HUES64 (cell line): ENCODE results near the gene LRFN4.

Experiments
- H3K27ac ChIP-seq: 2 replicates; pipeline ENCODE4 v1.7.0; 2013; ENCODE audit warnings: low read depth, low read length, inconsistent platforms
- H3K27me3 ChIP-seq: 2 replicates; pipeline ENCODE4 v1.6.1; 2013; ENCODE audit warnings: mild to moderate bottlenecking, low read length; ENCODE audit not compliant: insufficient read depth
- H3K36me3 ChIP-seq: 2 replicates; pipeline ENCODE4 v1.6.1; 2013; ENCODE audit warnings: mild to moderate bottlenecking, low read length; ENCODE audit not compliant: insufficient read depth
- H3K4me1 ChIP-seq: 2 replicates; pipeline ENCODE4 v1.6.1; 2013; ENCODE audit warnings: mild to moderate bottlenecking, low read length, moderate library complexity; ENCODE audit not compliant: insufficient read depth
- H3K4me3 ChIP-seq: 2 replicates; pipeline ENCODE4 v1.5.1; 2013; ENCODE audit warnings: mild to moderate bottlenecking, low read length, moderate library complexity
- H3K9ac ChIP-seq: 2 replicates; pipeline ENCODE4 v1.6.1; 2013; ENCODE audit warnings: mild to moderate bottlenecking, low read depth, low read length
- H3K9me3 ChIP-seq: 2 replicates; pipeline ENCODE4 v1.6.1; 2013; ENCODE audit warnings: low read depth, low read length; ENCODE audit not compliant: insufficient read depth
- WGBS: fragments of 150-250, 120-280 bp; methylation state at CpG from one replicate; pipeline ENCODE4 v1.1.7; 2013; ENCODE audit warnings: missing lambda C conversion rate; 5-methylcytosine and 5-hydroxymethylcytosine counted together

The LRFN4 gene

DNA sequence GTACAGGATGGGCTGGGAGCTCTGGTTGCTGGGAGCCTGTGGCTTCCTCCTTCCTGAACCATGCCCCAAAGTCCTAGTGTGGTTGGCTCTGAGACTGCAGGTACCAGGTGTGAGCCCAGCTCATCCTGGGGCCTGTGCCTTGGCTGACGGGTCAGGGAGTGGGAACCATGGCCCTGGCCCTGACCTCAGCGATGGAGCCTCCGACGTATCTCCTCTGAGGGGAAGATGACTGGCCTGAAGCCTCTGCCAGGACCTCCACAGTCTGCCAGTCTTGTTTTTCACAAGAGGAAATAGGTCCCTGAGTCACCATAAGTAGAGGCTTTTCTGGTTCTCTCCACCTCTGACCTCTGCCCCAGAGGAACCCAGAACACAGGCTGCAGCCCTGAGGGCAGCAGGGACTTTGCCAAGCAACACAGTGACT, 10.2 kb upstream of the LRFN4 start:
- WGBS: 97% methylated on average over 4 of the region's 4 CpGs
- H3K9me3 ChIP-seq: no peaks in the 10 kb centered on the region
- no peak overlapping the region for H3K9ac ChIP-seq
- H3K36me3 ChIP-seq: peaks cover 40% of the 10 kb centered on the region
- H3K4me1 ChIP-seq: peaks cover 4% of the 10 kb centered on the region; the same call in 1 of the 2 replicates
- no peak overlapping the region for H3K4me3 ChIP-seq
- H3K27ac ChIP-seq: no peak overlapping the region
- no peaks in the 10 kb centered on the region for H3K27me3 ChIP-seq

DNA sequence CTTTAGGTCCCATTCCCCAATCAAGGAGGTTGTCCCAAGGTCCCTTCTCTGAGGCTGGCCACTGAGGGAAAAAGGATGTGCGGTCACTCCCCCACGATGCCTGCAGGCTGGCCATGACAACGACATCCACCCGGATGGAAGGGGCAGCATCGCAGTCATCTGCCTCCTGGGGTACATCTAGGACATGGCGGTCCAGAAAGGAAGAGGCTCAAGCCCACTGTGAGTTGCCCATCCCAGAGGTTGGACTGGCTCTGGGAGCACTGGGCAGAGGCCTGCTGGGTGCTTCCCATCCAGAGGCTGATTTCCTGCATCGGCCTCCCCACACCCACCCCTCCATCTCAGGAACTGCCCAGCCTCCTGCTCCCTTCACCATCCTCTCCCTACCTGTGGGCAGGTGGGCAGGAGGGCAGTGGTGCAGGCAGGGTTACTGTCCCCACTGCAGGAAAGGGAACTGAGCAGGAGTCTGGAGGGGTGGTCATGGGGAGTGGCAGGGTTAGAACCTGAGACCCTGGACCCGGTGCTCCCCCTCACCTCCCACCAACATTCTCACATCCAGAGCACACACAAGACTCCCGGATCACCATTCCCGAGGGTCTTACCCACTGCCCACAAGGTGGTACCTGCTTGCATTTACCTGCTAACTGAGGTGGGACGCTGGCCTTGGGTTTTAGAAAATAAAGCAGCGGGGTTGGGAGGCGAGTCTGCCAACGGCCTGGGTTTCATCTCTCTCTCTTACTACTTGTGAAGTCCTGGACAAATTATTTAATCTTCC, 9.2 kb upstream of the LRFN4 start:
- no peak overlapping the region for H3K4me3 ChIP-seq
- H3K9ac ChIP-seq: no peak overlapping the region
- 87% methylated on average over 13 of the region's 14 CpGs for WGBS
- peaks cover 40% of the 10 kb centered on the region for H3K36me3 ChIP-seq
- H3K27ac ChIP-seq: no peak overlapping the region
- H3K27me3 ChIP-seq: no peaks in the 10 kb centered on the region
- peaks cover 4% of the 10 kb centered on the region; the same call in 1 of the 2 replicates for H3K4me1 ChIP-seq
- H3K9me3 ChIP-seq: no peaks in the 10 kb centered on the region

DNA sequence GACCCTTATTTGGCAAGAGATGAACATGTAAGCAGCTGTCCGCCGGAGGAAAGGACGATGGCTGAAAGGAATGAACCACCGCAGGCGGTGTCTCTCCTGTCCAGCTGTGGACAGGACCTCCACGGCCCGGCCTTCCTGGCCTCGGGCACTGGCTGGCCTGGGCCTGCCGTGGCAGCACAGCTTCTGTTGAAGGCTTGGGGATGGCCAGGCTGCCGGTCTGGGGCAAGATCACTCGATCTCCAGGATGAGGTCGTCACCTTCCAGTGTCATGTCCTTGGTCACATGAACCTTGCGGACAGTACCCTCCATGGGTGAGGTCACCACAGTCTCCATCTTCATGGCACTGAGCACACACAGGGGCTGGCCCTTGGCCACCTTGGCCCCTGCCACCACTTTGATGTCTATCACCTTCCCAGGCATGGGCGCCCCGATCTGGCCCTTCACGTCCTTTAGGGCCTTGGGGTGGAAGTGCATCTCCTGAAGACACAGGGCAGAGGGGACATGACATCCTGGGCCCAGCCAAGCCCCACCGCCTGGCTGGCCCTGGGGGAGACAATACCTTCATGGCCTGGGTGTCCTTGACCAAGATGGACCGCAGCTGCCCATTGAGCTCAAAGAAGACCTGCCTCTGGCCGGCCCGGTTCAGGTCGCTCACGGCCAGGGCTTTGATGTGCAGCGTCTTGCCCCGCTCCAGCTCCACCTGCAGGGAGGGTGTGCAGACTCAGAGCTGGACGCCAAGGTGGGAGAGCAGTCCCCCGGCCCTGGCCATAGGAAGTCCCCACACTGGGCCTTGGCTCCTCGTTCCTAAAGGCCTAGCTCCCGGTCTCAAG, 8.0 kb upstream of the LRFN4 start:
- no peaks in the 10 kb centered on the region for H3K9me3 ChIP-seq
- WGBS: 95% methylated on average over 28 of the region's 28 CpGs
- H3K9ac ChIP-seq: no peak overlapping the region
- no peak overlapping the region for H3K4me3 ChIP-seq
- H3K27me3 ChIP-seq: no peaks in the 10 kb centered on the region
- no peak overlapping the region for H3K27ac ChIP-seq
- H3K36me3 ChIP-seq: peaks cover 40% of the 10 kb centered on the region
- H3K4me1 ChIP-seq: peaks cover 4% of the 10 kb centered on the region; the same call in 1 of the 2 replicates

DNA sequence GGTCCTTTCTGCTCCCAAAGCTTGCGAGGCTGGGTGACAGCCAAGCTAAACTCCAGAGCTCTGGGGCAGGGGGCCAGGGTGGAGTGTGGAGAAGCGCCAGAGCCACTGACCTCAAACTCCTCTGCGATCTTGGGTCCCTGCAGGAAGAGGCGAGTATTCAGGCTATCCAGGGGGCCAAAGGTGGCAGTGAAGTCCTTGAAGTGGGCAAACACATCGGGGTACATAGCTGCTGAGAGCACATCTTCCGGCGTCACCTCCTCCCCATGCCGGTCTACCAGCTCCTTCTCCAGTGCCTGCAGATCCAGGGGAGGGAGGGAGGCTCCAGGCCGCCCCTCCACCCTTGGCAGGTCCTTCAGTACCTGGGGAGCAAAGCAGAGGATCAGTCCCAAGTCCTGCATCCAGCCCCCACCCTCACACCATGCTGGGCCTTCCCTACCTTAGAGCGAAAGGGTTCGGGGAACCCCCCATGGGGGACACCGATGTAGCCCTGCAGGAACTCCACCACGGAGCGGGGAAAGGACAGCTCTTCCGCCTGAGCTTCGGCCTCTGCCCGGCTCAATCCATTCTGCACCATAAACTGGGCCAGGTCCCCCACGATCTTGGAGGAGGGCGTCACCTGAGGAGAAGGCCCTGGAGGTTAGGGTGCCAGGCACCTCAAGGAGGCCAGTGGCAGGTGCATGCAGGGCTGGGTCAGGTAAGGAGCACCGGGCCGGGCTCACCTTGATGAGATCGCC, 7.2 kb upstream of the LRFN4 start:
- Histone ChIP-seq H3K4me1 (no peaks in the 10 kb centered on the region), H3K4me3 (no peak overlapping the region), H3K27ac (no peak overlapping the region), H3K9me3 (no peaks in the 10 kb centered on the region), H3K27me3 (no peaks in the 10 kb centered on the region), H3K36me3 (peaks cover 37% of the 10 kb centered on the region), H3K9ac (no peak overlapping the region)
- 96% methylated on average over 22 of the region's 22 CpGs for WGBS

DNA sequence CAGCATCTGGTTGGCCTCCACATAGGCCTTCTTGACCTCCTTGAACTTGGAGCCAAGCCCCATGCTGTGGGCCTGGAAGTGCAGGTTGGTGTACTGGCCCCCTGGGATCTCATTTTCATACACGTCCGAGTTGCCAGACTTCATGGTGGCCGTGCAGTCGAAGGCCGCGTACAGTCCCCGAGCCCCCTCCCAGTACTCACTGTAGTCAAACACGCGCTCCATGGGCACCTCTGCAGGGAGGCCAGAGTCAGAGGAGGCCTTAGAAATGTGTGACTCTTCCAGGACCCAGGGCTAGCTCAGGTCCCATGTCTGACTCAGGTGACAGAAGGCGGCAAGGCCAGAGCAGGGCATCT, 6.7 kb upstream of the LRFN4 start:
- Histone ChIP-seq H3K4me3 (no peak overlapping the region), H3K4me1 (no peaks in the 10 kb centered on the region), H3K9ac (no peak overlapping the region), H3K9me3 (no peaks in the 10 kb centered on the region), H3K27ac (no peak overlapping the region), H3K36me3 (peaks cover 32% of the 10 kb centered on the region), H3K27me3 (no peaks in the 10 kb centered on the region)
- WGBS: 98% methylated on average over 10 of the region's 10 CpGs

DNA sequence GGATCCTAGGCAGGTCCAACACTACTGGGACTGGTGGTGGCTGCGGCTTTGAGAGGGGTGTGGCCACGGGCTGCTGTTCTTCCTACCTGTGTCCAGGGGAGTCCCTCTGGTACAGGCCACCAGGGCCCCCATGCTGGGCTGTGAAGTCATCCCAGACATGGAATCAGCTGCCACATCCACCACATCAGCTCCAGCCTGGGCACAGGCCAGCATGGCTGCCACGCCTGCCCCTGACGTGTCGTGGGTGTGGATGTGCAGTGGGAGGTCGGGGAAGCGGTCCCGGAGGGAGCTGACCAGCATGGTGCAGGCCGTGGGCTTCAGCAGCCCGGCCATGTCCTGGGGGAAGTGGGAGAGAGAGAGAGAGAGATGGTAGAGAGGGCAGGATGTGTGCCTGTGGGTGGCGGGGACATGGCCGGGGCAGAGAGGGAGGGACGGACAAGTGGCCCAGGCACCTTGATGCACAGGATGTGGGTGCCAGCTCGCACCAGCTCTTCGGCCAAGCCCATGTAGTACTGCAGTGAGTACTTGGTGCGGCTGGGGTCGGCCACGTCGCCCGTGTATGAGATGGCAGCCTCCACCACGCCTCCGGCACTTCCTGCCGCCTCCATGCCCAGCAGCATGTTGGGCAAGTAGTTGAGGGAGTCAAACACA, 6.2 kb upstream of the LRFN4 start:
- no peak overlapping the region for H3K9ac ChIP-seq
- H3K4me1 ChIP-seq: peaks cover 4% of the 10 kb centered on the region; the same call in 1 of the 2 replicates
- H3K27me3 ChIP-seq: no peaks in the 10 kb centered on the region
- no peak overlapping the region for H3K4me3 ChIP-seq
- H3K36me3 ChIP-seq: peaks cover 27% of the 10 kb centered on the region
- H3K27ac ChIP-seq: no peak overlapping the region
- no peaks in the 10 kb centered on the region for H3K9me3 ChIP-seq
- WGBS: 96% methylated on average over 23 of the region's 23 CpGs

DNA sequence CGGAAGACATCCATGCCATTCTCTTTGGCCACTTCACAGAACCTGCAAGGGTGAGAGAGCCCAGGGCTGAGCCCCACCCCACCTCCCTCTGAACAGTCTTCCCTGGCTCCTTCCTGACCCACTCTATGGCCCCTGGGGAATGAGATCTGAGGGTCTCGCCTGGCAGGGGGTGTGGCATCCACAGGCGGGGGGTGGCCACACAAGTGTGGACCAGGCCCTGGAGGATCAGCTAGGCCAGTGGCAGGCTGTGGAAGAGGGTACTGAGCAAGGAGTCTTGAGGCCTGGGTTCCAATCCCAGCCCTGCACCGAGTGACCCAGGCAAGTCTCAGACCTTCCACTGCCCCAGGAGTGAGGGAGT, 5.6 kb upstream of the LRFN4 start:
- WGBS: 85% methylated on average over 4 of the region's 4 CpGs
- no peak overlapping the region for H3K27ac ChIP-seq

DNA sequence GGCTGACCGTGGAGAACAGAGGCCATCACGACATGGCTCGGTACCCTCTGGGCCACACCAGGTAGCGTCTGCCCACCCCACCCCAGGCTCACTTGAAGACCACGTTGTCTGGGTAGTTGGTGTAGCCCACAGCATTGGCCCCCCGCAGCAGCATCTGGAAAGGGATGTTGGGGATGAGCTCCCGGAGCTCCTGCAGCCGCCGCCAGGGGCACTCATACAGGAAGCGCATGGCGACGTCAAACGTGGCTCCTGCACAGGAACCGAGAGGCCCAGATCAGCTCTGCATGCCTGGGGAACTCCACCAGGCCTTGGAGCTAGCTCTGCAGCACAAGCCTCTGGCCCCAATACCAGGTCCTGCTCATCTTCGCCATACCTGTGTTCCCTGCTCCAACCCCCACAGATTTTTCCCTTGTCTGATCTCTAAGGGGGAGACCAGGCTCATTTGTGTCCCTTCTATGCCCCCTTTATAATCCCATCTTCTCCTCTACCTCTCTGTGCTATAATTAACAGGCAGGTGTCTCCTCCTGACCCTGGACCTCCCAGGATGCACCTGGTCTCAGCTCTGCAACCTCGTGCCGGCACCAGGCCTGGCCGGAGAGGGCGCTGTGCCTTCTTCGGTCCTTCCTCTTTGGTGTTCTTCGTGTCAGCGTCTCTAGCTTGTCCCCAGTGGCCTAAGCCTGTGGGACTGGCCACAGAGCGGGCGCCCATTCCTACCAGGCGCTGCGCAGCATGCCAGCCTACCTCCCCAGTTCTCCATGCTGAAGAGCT, 5.0 kb upstream of the LRFN4 start:
- Histone ChIP-seq H3K36me3 (peaks cover 15% of the 10 kb centered on the region), H3K27ac (no peak overlapping the region), H3K9me3 (no peaks in the 10 kb centered on the region), H3K4me1 (peaks cover 5% of the 10 kb centered on the region; the same call in 1 of the 2 replicates), H3K9ac (no peak overlapping the region), H3K27me3 (no peaks in the 10 kb centered on the region), H3K4me3 (no peak overlapping the region)
- whole genome bisulfite sequencing: 86% methylated on average over 26 of the region's 26 CpGs

More for the DNA sequence above, 5.6 kb upstream of the LRFN4 start:
- H3K9me3 ChIP-seq: no peaks in the 10 kb centered on the region
- no peaks in the 10 kb centered on the region for H3K27me3 ChIP-seq
- no peak overlapping the region for H3K9ac ChIP-seq
- no peak overlapping the region for H3K4me3 ChIP-seq
- H3K4me1 ChIP-seq: peaks cover 5% of the 10 kb centered on the region; the same call in 1 of the 2 replicates
- H3K36me3 ChIP-seq: peaks cover 22% of the 10 kb centered on the region

DNA sequence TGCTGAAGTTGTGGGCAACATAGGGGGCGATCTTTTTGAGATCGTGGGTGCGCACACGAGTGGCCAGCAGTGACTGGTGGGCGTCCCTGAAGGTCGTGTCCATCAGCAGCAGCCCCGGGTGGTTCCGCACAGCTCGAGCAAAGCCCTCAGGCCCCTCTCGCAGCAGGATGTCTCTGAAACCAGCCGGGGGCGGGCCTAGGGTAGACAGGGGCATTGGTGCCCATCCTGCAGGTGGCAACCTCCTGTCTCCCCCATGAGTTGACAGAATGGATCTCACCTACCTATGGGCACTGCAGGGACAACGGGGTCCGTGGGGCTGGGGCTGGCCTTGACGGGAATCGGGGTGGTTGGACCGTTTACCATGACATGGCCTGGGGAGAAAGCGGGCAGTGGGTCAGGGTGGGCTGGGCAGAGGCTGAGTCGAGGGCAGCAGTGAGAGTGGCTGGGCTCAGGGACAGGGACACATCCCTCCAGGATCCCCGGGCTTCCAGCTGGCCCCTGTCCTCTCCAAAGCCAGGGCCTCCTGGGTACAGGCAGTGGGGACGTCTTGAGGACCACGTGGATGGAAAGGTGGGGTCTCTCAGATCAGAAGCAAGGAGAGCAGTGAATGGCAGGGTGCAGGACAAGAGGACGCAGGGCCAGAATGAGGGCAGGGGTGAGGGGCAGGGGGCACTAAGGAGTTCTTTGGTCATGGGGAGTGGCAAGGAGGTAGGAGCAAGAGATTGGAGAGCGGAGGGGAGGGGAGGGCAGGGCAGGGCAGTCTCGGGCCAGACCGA, 4.2 kb upstream of the LRFN4 start:
- H3K4me3 ChIP-seq: no peak overlapping the region
- WGBS: 92% methylated on average over 26 of the region's 26 CpGs
- peaks cover 5% of the 10 kb centered on the region; the same call in 1 of the 2 replicates for H3K4me1 ChIP-seq
- H3K27ac ChIP-seq: no peak overlapping the region
- no peaks in the 10 kb centered on the region for H3K27me3 ChIP-seq
- no peaks in the 10 kb centered on the region for H3K9me3 ChIP-seq
- peaks cover 12% of the 10 kb centered on the region for H3K36me3 ChIP-seq
- H3K9ac ChIP-seq: no peak overlapping the region
